ENCODE data around the gene DGKD. TPM values are rescaled to one million over a fixed set of nuclear protein-coding genes. Genes with fewer than 3 reads are reported as not detected.

DGKD gene
- total and polyA plus RNA-seq, 9 of the 15 experiments (the other 6 are each of a cell fraction or from before 2014, with no cell fraction given), result 0.52 to 29.5 (median 10.6) TPM

GRCh38 chr2:233372855-233373254, 18.6 kb downstream of the DGKD start:
- H3K9me1 ChIP-seq (ENCODE audit: control insufficient read depth, insufficient read depth, low read length), result no peaks in the 10 kb centered on the region
- 32% methylated on average over 2 of the region's 8 CpGs for WGBS (ENCODE audit: insufficient coverage, low coverage, missing lambda C conversion rate)
- no peaks in the 10 kb centered on the region for H3K9me3 ChIP-seq (replicated peaks; ENCODE audit: control insufficient read depth, insufficient read depth, low read depth, low read length)
- TF ChIP-seq BHLHE40 (IDR thresholded peaks at IDR 0.05; ENCODE audit: low read length) (peak; percentile 32; the same call in 1 of the 2 replicates), FOSL1 (tag; conservative IDR thresholded peaks at IDR 0.05) (0 out of 2 replicates have a peak, but pooled peaks have one; percentile 16), GATA2 (CRISPR knock-in tag; IDR thresholded peaks at IDR 0.05) (no peak), ZNF431 (CRISPR knock-in tag; IDR thresholded peaks at IDR 0.05) (no peak)
- H3K4me3 ChIP-seq, result no peak overlapping the region
- H2AFZ ChIP-seq (ENCODE audit: low read depth, low read length), result no peak overlapping the region
- H3K9ac ChIP-seq (ENCODE audit: insufficient read depth in 1 of 2, low read depth in 2 of 2, low read length in 2 of 2), result peak overlapping the region in 1 of 2 experiments; percentile 71; a peak in 3 of 4 replicates
- H3K79me2 ChIP-seq (ENCODE audit: control insufficient read depth, insufficient read depth, low read length), result peaks cover 5% of the 10 kb centered on the region; the same call in 1 of the 3 replicates
- no peaks in the 10 kb centered on the region for H3K27me3 ChIP-seq (ENCODE audit: control insufficient read depth in 2 of 2, insufficient read depth in 2 of 2, low read length in 2 of 2)
- FAIRE-seq (no peak), ATAC-seq (no peak), DNase-seq (ENCODE audit: extremely low read depth in 1 of 4, low spot score in 3 of 4) (no peak)
- peaks cover 0 to 8% of the 10 kb centered on the region in 2 experiments; a peak in 3 of 5 replicates for H3K4me1 ChIP-seq (replicated peaks in 1 of 2; ENCODE audit: control insufficient read depth in 2 of 2, insufficient read depth in 2 of 2, low read length in 2 of 2)
- no peak overlapping the region for H3K4me2 ChIP-seq (ENCODE audit: insufficient read depth, low read length)
- intact Hi-C loops (cut with micrococcal nuclease), result no loop called here
- H4K20me1 ChIP-seq (replicated peaks; ENCODE audit: control insufficient read depth, insufficient read depth, low read length), result no peaks in the 10 kb centered on the region; the same call in 1 of the 2 replicates
- no TSS peak for BruUV-seq (replicated peaks)
- H3K27ac ChIP-seq (ENCODE audit: extremely low read depth, low read depth, low read length), result no peak overlapping the region
- H3K36me3 ChIP-seq (ENCODE audit: control insufficient read depth, insufficient read depth, low read length), result peaks cover 15% of the 10 kb centered on the region; the same call in 1 of the 3 replicates
- ChIA-PET POLR2A (interaction anchor here (0.6 kb wide), 1 partner anchor 23 kb away, joined by 3 read pairs; no protein-coding TSS in a partner anchor), CTCF (ENCODE audit: low intra/inter-chr PET ratio) (no interaction called here)
- in situ Hi-C loops (cut with MboI), result no loop called here

- ATAC-seq (no peak), FAIRE-seq (no peak), DNase-seq (ENCODE audit: extremely low read depth in 1 of 4, low spot score in 3 of 4) (no peak)
- Histone ChIP-seq H3K4me2 (ENCODE audit: insufficient read depth, low read length) (no peak overlapping the region), H3K79me2 (ENCODE audit: control insufficient read depth, insufficient read depth, low read length) (peaks cover 5% of the 10 kb centered on the region; the same call in 1 of the 3 replicates), H2AFZ (ENCODE audit: low read depth, low read length) (no peak overlapping the region), H3K9me3 (replicated peaks; ENCODE audit: control insufficient read depth, insufficient read depth, low read depth, low read length) (no peaks in the 10 kb centered on the region), H3K9me1 (ENCODE audit: control insufficient read depth, insufficient read depth, low read length) (no peaks in the 10 kb centered on the region), H4K20me1 (replicated peaks; ENCODE audit: control insufficient read depth, insufficient read depth, low read length) (no peaks in the 10 kb centered on the region; the same call in 1 of the 2 replicates), H3K27me3 (ENCODE audit: control insufficient read depth in 2 of 2, insufficient read depth in 2 of 2, low read length in 2 of 2) (no peaks in the 10 kb centered on the region), H3K4me1 (replicated peaks in 1 of 2; ENCODE audit: control insufficient read depth in 2 of 2, insufficient read depth in 2 of 2, low read length in 2 of 2) (peaks cover 0 to 8% of the 10 kb centered on the region in 2 experiments; a peak in 3 of 5 replicates), H3K36me3 (ENCODE audit: control insufficient read depth, insufficient read depth, low read length) (peaks cover 15% of the 10 kb centered on the region; the same call in 1 of the 3 replicates), H3K27ac (ENCODE audit: extremely low read depth, low read depth, low read length) (no peak overlapping the region), H3K4me3 (no peak overlapping the region), H3K9ac (ENCODE audit: insufficient read depth in 1 of 2, low read depth in 2 of 2, low read length in 2 of 2) (no peak overlapping the region)
- no TSS peak for BruUV-seq (replicated peaks)
- CTCF ChIA-PET (ENCODE audit: low intra/inter-chr PET ratio), result no interaction called here
- no peak for TF ChIP-seq NKRF (IDR thresholded peaks at IDR 0.05; ENCODE audit: borderline replicate concordance)
- TF ChIP-seq WHSC1 (IDR thresholded peaks at IDR 0.05; ENCODE audit: low read length), result no peak
- TF ChIP-seq RREB1 (CRISPR knock-in tag; IDR thresholded peaks at IDR 0.05), result no peak
- in situ Hi-C loops (cut with MboI) (no loop called here), intact Hi-C loops (cut with micrococcal nuclease) (no loop called here)
- 54% methylated on average over 5 of the region's 5 CpGs for WGBS (ENCODE audit: insufficient coverage, low coverage, missing lambda C conversion rate)
- POLR2A ChIA-PET, result no interaction called here
Measured at GRCh38 chr2:233373316-233373715, 19.0 kb downstream of the DGKD start.
